Measurements from ENCODE around the gene OPTC.
"Not testable (repeated sequence)": the region's sequence is repeated elsewhere in the genome, so short reads cannot be mapped to it uniquely, and the experiment has no call there.

The OPTC gene

DNA sequence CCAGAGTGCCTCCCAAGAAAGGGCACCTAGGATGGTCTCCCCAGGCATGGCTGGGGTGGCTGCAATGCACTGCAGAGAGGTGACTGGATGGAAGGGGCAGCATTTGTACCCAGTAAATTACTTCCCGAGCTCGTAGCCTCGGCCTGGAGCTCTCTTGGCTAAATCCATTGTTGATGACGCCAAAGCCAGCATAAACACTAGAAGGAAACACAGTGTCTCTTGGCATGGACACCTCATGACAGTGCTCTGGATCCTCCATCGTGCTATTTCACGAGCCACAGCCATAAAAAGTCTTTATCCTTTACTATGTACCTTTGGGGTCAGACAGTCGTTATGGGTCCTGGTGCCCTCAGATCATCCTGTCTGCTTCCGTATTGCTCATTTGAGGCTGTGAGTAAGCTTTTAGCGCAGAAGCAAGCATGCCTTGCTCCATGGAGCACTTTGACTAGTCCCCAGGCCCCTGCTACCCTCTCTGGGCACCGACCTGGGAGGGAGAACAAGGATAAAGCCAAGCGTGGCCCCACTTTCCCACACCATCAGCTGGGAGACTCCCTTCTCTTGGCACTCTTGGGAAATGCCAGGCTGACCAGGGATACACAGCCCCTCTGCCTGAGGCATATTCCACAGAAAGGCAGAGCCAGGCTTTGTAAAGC lies 28.7 kb upstream of the OPTC start:
- no peak for DNase-seq (ENCODE audit: low spot score)

GRCh38 chr1:203465948-203466347 lies 28.0 kb upstream of the OPTC start:
- no peak for DNase-seq (ENCODE audit: low spot score)

DNA sequence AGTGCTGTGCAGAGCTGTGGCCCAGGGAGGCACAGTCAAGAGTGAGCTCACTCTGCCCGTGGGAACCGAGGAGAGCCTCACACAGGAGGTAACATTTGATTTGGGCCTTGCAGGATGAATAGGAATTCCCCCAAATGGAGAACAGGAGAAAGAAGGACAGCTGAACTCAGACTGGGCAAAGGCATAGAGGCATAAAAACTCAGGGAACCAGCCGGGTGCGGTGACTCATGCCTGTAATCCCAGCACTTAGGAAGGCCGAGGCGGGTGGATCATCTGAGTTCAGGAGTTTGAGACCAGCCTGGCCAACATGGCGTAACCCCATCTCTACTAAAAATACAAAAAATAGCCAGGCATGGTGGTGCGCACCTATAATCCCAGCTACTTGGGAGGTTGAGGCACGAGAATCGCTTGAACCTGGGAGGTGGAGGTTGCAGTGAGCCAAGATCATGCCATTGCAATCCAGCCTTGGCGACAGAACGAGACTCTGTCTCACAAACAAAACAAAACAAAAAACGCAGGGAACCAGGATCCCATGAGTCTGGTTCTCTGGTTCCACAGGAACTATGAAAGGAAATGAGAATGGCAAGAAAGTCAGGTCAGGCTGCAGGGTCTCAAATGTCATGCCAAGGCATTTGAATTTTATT lies 26.9 kb upstream of the OPTC start:
- DNase-seq (ENCODE audit: low spot score): not testable (repeated sequence)

DNA sequence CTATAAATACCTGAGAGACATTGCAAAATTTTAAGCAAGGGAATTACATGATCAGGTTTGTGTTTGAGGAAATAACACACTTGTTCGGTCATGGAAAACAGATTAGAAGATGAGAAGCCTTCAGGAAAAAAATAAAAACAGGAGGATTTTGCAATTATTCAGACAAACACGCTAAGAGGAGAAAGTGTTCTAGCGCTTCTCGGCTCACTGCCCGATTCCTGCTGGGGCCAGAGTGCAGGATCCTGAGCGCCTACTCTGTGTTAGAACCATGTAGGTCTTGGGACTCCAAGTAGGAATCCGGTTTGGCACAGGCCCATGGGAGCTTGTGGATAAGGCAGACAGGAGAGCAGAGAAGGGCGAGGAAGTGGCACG lies 26.4 kb upstream of the OPTC start:
- DNase-seq (ENCODE audit: low spot score): no peak

DNA sequence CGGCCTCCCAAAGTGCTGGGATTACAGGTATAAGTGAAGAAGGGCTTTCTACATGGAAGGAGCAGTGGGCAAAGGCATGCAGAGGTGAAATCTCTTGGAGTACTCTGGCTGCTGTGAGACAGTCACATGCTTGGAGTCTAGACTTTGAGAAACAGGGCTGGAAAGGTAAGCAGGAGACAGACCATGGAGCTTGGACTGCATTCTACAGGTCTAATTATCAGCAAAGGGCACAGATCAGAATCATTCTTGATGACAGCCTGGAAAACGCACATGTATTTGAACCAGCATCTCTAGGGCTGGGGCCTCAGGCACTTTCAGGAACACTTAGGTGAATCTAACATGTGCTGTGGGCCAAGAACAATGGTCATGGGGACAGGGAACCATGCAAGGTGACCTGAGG lies 25.6 kb upstream of the OPTC start:
- DNase-seq (ENCODE audit: low spot score): no peak

GRCh38 chr1:203470240-203470639 lies 23.7 kb upstream of the OPTC start:
- DNase-seq (ENCODE audit: low spot score): no peak

DNA sequence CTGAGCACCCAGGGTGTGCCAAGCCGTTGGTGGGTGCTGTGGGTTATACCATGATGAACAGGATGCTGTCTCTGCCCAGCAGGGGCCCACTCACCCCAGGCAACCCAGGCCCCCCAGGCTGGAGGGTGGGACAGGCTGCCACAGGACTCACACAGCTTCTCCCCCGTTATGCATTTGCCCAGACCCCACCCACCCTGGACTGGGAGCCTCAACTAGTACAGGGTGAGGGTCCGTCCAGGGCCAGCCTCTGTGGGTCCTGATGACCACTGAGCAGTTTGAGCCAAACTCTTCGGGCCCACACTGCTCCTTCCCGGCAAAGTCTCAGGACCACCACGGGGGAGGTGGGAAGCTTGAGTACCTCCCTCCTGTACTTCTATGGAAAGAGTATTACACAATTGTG lies 22.1 kb upstream of the OPTC start:
- DNase-seq (ENCODE audit: low spot score): no peak

- DNase-seq (ENCODE audit: low spot score): no peak
Measured at GRCh38 chr1:203473281-203473680, 20.7 kb upstream of the OPTC start.

DNA sequence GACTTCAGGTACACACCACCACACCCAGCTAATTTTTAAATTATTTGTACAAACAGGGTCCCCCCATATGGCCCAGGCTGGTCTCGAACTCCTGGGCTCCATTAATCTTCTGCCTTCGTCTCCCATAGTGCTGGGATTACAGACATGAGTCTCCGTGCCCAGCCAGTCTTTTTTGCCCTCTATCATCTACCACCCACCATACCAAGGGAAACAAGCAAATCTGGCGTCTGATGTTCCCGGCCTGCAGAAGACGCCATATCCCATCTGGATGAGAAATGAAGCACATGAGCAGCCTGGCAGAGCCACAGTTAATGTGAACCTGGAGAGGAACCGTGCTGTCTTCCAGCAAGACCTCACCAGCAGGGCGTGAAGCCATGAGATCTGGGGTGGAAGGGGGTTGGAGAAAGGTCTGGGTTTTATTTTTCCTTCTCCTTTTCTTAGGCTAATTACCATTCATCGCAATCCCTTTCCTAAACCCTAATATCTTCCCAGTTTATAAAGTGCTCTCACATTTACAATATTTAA lies 20.1 kb upstream of the OPTC start:
- no peak for DNase-seq (ENCODE audit: low spot score)

- peak; percentile 76 for DNase-seq (ENCODE audit: low spot score)
Measured at GRCh38 chr1:203475012-203475981, 18.7 kb upstream of the OPTC start, which contains the start of gene PRELP. PRELP (plus strand) TSS chr1:203475806; CDS start chr1:203483185, 7,379 bp downstream.

- DNase-seq (ENCODE audit: low spot score): no peak
Measured at GRCh38 chr1:203476216-203476814, 17.6 kb upstream of the OPTC start.

GRCh38 chr1:203477748-203478147 lies 16.2 kb upstream of the OPTC start:
- no peak for DNase-seq (ENCODE audit: low spot score)

GRCh38 chr1:203478231-203478630 lies 15.7 kb upstream of the OPTC start:
- no peak for DNase-seq (ENCODE audit: low spot score)

- DNase-seq (ENCODE audit: low spot score): no peak
Measured at GRCh38 chr1:203478986-203479385, 15.0 kb upstream of the OPTC start.

- no peak for DNase-seq (ENCODE audit: low spot score)
Measured at GRCh38 chr1:203479646-203480045, 14.3 kb upstream of the OPTC start.

GRCh38 chr1:203480084-203480483 lies 13.9 kb upstream of the OPTC start:
- DNase-seq (ENCODE audit: low spot score): peak; percentile 70

DNA sequence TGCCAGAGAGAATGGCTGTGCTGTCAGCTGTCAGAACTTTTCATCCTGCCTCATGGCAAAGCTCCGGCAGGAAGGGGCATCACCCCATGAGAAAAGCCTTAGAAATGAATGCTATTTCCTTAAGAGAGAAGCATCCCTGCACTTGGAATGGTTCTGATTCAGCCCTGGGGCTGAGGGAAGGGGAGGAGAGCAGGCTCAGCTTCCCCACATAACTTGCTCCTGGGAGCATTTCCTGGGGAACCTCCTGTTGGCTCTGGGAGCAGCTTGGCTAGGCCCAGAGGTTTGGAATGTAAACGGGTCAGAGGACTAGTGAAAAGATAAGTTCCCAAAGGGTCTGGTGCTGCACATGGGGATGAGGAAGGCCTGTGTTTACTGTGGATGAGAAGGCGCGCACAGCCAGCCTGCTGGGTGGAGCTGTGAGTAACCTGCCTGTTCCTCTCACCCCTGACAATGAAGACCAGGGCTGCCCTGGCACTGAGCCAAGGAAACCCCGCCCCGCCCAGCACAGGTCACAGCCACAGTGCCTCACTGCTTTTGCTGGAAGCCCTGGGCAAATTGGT lies 13.3 kb upstream of the OPTC start:
- DNase-seq (ENCODE audit: low spot score): peak; percentile 91

DNA sequence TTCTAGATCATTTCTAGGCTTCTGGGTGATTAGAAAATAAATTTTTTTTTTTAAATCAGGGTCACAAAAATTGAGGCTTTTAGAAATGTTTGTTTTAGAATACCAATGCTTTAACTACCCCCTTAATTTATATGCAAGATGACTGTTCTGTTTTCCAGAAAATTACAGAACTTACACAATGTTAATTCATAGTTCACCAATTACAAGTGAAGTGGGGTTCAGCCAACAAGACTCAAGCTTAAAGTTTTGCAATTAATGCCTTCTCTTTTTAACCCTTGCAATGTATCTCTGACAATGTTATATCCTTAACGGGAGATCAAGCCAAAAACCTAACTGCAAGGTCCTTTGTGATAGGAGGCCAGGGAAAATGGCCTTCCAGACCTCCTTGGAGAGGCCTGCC lies 12.8 kb upstream of the OPTC start:
- DNase-seq (ENCODE audit: low spot score): no peak

DNA sequence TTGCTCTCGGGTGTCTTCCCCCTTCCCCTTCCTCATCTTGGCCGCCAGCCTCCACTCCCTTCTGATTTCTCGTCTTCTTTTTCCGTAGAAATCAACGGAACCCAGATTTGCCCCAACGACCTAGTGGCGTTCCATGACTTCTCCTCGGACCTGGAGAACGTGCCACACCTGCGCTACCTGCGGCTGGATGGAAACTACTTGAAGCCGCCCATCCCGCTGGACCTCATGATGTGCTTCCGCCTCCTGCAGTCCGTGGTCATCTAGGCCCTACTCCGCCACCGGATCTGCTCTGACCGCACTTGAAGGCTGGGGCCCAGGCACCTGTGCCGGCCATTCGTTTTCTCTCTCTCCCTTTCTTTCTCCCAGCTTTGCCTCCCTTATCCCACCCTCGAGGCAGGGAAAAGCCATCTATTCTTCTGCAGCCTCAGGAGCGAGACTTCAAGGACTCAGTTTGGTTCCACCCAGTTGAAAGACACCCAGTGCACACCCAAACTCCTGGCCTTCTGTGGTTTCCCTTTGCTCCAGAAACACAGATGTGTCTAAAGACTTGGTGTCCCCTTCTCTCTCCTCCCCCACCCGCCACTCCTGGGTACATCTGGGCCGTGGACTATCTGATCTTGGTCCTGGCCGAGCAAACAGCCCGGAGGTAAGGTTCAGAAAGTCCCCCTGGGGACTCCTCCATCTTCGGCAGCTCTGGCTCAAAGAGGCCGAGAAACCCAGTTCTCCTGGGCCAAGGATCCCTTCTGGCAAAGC lies 7.2 kb upstream of the OPTC start:
- DNase-seq (ENCODE audit: low spot score): peak; percentile 25

GRCh38 chr1:203488539-203488938 lies 5.4 kb upstream of the OPTC start:
- no peak for DNase-seq (ENCODE audit: low spot score)

DNA sequence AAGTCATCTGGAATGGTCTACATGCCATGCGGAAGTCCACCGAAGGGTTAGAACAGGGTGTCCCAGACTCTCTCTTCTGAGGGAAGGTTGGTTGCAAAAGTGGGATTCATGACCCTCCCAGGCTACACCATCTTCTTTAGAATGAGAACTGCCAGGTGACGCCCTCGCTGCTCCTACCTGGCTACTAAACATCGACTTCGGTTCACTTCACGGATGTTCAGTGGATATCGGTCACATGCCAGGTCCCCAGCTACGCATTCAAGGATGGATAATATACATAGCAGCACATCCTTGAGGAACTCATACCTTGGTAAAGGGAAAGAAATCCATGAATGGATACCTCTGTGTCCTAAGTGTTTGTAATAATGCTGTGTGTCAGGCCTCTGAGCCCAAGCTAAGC lies 3.3 kb upstream of the OPTC start:
- DNase-seq (ENCODE audit: low spot score): no peak
